WTC11 (cell line): ENCODE results near the gene SLC25A26. TPM values are rescaled to one million over a fixed set of nuclear protein-coding genes. Genes with fewer than 3 reads are reported as not detected.

ENCODE experiments used
- ATAC-seq: fragments of 200-7000 bp; cut with Tn5 transposase; 2 replicates; pipeline ENCODE4 v1.10.0; 2021; ENCODE audit warnings: mild to moderate bottlenecking, moderate library complexity
- CTCF ChIA-PET: fragments of 300-600 bp; sonication (Branson Sonifier 250); formaldehyde crosslinking; loops from one replicate; lab custom pipeline; 2021; ENCODE audit warnings: antibody characterized with exemption; lab: Charles Lee
- POLR2A ChIA-PET: fragments of 350-600 bp; sonication (Branson Sonifier 250); formaldehyde crosslinking; loops from one replicate; lab custom pipeline; 2021; ENCODE audit warnings: antibody characterized with exemption; lab: Charles Lee
- DNase-seq: peaks from one replicate; pipeline ENCODE4 v3.0.0; 2021; ENCODE audit warnings: low spot score
- H3K27ac Mint-ChIP-seq: 2 replicates; pipeline ENCODE4 v1.8.0; 2021; ENCODE audit warnings: mixed read lengths
- H3K27me3 Mint-ChIP-seq: 2 replicates; pipeline ENCODE4 v1.8.0; 2021; ENCODE audit warnings: low read depth, mild to moderate bottlenecking, moderate library complexity, mixed read lengths
- H3K36me3 Mint-ChIP-seq: 2 replicates; pipeline ENCODE4 v1.8.0; 2021; ENCODE audit warnings: mixed read lengths
- H3K4me1 Mint-ChIP-seq: 2 replicates; pipeline ENCODE4 v1.8.0; 2022; ENCODE audit warnings: mixed read lengths
- H3K4me3 Mint-ChIP-seq: 2 replicates; pipeline ENCODE4 v1.8.0; 2021; ENCODE audit warnings: mild to moderate bottlenecking, moderate library complexity, mixed read lengths
- H3K9me3 Mint-ChIP-seq: 2 replicates; pipeline ENCODE4 v1.8.0; 2021; ENCODE audit warnings: mixed read lengths
- ARID4B ChIP-seq: sonication (generic); formaldehyde crosslinking; IDR thresholded peaks from 2 replicates; pipeline ENCODE4 v1.8.0; 2023; ENCODE audit warnings: missing genetic modification reagents, mild to moderate bottlenecking, borderline replicate concordance
- CBFB ChIP-seq: sonication (generic); formaldehyde crosslinking; IDR thresholded peaks from 2 replicates; pipeline ENCODE4 v1.8.1; 2022; ENCODE audit warnings: mild to moderate bottlenecking, low read depth, missing genetic modification reagents
- E2F1 ChIP-seq: sonication (generic); formaldehyde crosslinking; IDR thresholded peaks from 2 replicates; pipeline ENCODE4 v1.8.0; 2022; ENCODE audit warnings: mild to moderate bottlenecking, missing genetic modification reagents
- ERG ChIP-seq: fragments of 250-450 bp; sonication (Bioruptor Pico); IDR thresholded peaks from 2 replicates; pipeline ENCODE4 v1.8.0; 2021; ENCODE audit warnings: mild to moderate bottlenecking
- GTF2I ChIP-seq: fragments of 250-450 bp; sonication (Bioruptor Pico); conservative IDR thresholded peaks from 2 replicates; pipeline ENCODE4 v1.4.0; 2021; ENCODE audit warnings: mild to moderate bottlenecking
- IRF2 ChIP-seq: sonication (generic); formaldehyde crosslinking; IDR thresholded peaks from 2 replicates; pipeline ENCODE4 v1.8.0; 2022; ENCODE audit warnings: low read depth, missing genetic modification reagents, borderline replicate concordance
- TP53 ChIP-seq: sonication (generic); formaldehyde crosslinking; IDR thresholded peaks from 2 replicates; pipeline ENCODE4 v1.8.1; 2023; ENCODE audit warnings: mild to moderate bottlenecking, missing genetic modification reagents
- USF1 ChIP-seq: sonication (generic); formaldehyde crosslinking; IDR thresholded peaks from 2 replicates; pipeline ENCODE4 v1.8.0; 2022; ENCODE audit warnings: mild to moderate bottlenecking, missing genetic modification reagents
- ZNF396 ChIP-seq: fragments of 250-450 bp; sonication (Bioruptor Pico); IDR thresholded peaks from 2 replicates; pipeline ENCODE4 v1.8.0; 2021; ENCODE audit warnings: mild to moderate bottlenecking, moderate library complexity, borderline replicate concordance
- ZNF512 ChIP-seq: sonication (generic); formaldehyde crosslinking; IDR thresholded peaks from 2 replicates; pipeline ENCODE4 v1.8.1; 2022; ENCODE audit warnings: missing genetic modification reagents, borderline replicate concordance
- total RNA-seq: library from RNA; stranded (reverse); gene quantifications from 3 replicates; pipeline ENCODE4 v1.2.3, GENCODE V29; 2021
- TF ChIP-seq, protein P1 (sequence below): sonication (generic); formaldehyde crosslinking; IDR thresholded peaks from 2 replicates; pipeline ENCODE4 v1.8.1; 2022; ENCODE audit warnings: low read depth, missing genetic modification reagents, borderline replicate concordance
- TF ChIP-seq, protein P2 (sequence below): fragments of 250-450 bp; sonication (Bioruptor Pico); IDR thresholded peaks from 2 replicates; pipeline ENCODE4 v1.9.0; 2021; ENCODE audit warnings: mild to moderate bottlenecking, borderline replicate concordance

The SLC25A26 gene
- total RNA-seq, 1 experiment from 2014 or later, result 29.1 TPM

- no peak for ATAC-seq
- Mint-ChIP-seq H3K4me1 (peaks cover 51% of the 10 kb centered on the region), H3K9me3 (no peaks in the 10 kb centered on the region), H3K4me3 (no peak overlapping the region), H3K27me3 (no peaks in the 10 kb centered on the region), H3K36me3 (peaks cover 90% of the 10 kb centered on the region), H3K27ac (peak overlapping the region; percentile 51; the same call in 1 of the 2 replicates)
- no peak for DNase-seq
- POLR2A ChIA-PET, result no interaction called here
- TF ChIP-seq ERG (CRISPR knock-in tag) (no peak), ZNF512 (CRISPR knock-in tag) (no peak), E2F1 (CRISPR knock-in tag) (no peak), USF1 (CRISPR knock-in tag) (no peak), ARID4B (no peak), IRF2 (CRISPR knock-in tag) (no peak), TP53 (CRISPR knock-in tag) (no peak)
- CTCF ChIA-PET, result interaction anchor here (0.8 to 1.5 kb wide), 2 partner anchors 159 to 410 kb away, joined by 3 to 4 read pairs; no protein-coding TSS in a partner anchor
These were observed 191.4 kb downstream of the SLC25A26 start for GRCh38 chr3:66411961-66412887.

- DNase-seq, result no peak
- H3K9me3 Mint-ChIP-seq, result no peaks in the 10 kb centered on the region
- POLR2A ChIA-PET, result no interaction called here
- H3K27me3 Mint-ChIP-seq, result no peaks in the 10 kb centered on the region
- CTCF ChIA-PET, result no interaction called here
- ATAC-seq, result no peak
- H3K4me1 Mint-ChIP-seq, result peaks cover 53% of the 10 kb centered on the region
- H3K36me3 Mint-ChIP-seq, result peaks cover 87% of the 10 kb centered on the region
- peak overlapping the region; percentile 33; the same call in 1 of the 2 replicates for H3K27ac Mint-ChIP-seq
- H3K4me3 Mint-ChIP-seq, result no peak overlapping the region
- TF ChIP-seq CBFB, result no peak
- TF ChIP-seq, protein P1, sequence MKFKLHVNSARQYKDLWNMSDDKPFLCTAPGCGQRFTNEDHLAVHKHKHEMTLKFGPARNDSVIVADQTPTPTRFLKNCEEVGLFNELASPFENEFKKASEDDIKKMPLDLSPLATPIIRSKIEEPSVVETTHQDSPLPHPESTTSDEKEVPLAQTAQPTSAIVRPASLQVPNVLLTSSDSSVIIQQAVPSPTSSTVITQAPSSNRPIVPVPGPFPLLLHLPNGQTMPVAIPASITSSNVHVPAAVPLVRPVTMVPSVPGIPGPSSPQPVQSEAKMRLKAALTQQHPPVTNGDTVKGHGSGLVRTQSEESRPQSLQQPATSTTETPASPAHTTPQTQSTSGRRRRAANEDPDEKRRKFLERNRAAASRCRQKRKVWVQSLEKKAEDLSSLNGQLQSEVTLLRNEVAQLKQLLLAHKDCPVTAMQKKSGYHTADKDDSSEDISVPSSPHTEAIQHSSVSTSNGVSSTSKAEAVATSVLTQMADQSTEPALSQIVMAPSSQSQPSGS (CRISPR knock-in tag), result no peak
- TF ChIP-seq, protein P2, sequence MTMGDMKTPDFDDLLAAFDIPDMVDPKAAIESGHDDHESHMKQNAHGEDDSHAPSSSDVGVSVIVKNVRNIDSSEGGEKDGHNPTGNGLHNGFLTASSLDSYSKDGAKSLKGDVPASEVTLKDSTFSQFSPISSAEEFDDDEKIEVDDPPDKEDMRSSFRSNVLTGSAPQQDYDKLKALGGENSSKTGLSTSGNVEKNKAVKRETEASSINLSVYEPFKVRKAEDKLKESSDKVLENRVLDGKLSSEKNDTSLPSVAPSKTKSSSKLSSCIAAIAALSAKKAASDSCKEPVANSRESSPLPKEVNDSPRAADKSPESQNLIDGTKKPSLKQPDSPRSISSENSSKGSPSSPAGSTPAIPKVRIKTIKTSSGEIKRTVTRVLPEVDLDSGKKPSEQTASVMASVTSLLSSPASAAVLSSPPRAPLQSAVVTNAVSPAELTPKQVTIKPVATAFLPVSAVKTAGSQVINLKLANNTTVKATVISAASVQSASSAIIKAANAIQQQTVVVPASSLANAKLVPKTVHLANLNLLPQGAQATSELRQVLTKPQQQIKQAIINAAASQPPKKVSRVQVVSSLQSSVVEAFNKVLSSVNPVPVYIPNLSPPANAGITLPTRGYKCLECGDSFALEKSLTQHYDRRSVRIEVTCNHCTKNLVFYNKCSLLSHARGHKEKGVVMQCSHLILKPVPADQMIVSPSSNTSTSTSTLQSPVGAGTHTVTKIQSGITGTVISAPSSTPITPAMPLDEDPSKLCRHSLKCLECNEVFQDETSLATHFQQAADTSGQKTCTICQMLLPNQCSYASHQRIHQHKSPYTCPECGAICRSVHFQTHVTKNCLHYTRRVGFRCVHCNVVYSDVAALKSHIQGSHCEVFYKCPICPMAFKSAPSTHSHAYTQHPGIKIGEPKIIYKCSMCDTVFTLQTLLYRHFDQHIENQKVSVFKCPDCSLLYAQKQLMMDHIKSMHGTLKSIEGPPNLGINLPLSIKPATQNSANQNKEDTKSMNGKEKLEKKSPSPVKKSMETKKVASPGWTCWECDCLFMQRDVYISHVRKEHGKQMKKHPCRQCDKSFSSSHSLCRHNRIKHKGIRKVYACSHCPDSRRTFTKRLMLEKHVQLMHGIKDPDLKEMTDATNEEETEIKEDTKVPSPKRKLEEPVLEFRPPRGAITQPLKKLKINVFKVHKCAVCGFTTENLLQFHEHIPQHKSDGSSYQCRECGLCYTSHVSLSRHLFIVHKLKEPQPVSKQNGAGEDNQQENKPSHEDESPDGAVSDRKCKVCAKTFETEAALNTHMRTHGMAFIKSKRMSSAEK (CRISPR knock-in tag), result no peak
- no peak for TF ChIP-seq ZNF396 (CRISPR knock-in tag)
- TF ChIP-seq GTF2I (CRISPR knock-in tag), result no peak
These were observed 192.4 kb downstream of the SLC25A26 start for GRCh38 chr3:66413151-66413751.
